ENCODE data around the gene MYH6.
"Not testable (repeated sequence)": the region's sequence is repeated elsewhere in the genome, so short reads cannot be mapped to it uniquely, and the experiment has no call there.

MYH6 gene

DNA sequence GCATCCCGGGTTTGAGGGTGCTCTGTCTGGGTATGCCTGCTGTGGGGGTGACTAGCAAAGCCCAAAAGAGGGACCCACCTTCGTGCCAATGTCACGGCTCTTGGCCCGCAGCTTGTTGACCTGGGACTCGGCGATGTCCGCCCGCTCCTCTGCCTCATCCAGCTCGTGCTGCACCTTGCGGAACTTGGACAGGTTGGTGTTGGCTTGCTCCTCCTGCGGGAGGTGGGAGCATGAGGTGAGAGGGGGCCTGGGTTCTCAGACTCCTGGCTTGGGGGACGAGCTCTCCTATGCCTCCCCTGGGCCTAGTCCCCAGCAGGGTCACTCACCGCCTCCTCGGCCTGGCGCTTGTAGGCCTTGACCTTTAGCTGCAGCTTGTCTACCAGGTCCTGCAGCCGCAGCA, 5.6 kb upstream of the MYH6 start:
- no peak for DNase-seq

- DNase-seq, result no peak
Observed at GRCh38 chr14:23411563-23412525, 3.8 kb upstream of the MYH6 start.

GRCh38 chr14:23409966-23410635, 2.0 kb upstream of the MYH6 start:
- no peak for DNase-seq

GRCh38 chr14:23409475-23409874, 1.4 kb upstream of the MYH6 start:
- DNase-seq, result no peak

DNA sequence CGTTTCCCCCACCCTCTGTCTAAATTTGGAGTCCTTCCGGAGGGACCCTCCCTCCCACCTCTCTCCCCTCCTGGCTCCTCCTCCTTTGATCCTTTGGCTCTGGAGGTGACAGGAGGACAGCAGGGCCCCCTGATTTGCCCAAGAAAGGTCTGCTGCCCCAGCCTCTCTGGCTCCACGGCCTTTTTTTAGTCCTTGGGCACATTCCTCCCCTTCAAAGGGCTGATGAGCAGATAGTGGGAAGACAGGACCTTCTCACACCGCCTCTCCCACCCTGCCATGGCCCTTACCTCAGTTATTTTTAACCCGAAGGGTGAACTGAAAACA, 196 bp upstream of the MYH6 start:
- DNase-seq, result no peak

DNA sequence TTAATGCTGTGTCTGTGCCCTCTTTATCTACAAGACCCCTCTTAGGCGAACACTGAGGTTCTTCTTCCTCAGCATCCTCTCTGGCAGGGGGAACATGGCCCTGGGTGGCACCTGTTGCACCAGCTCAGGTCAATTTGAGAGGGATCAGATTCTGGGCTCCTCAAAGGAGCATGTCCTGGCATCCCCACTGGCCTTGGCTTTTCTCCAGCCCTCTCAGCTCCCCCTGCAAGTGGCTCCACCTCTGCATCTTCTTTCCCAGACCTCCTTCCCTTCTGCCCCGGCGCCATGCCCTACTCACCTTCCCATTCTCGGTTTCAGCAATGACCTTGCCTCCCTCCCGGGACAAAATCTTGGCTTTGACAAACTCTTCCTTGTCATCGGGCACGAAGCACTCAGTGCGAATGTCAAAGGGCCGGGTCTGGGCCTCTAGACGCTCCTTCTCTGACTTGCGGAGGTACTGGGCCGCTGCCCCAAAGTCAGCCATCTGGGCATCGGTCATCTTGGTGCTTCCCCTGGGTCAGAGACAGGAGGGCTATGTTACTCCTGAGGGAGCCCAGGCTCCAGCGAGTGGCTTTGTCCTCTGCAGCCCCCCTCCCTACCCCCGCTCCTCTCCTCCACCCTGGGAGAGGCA, 1.2 kb downstream of the MYH6 start:
- DNase-seq, result no peak

GRCh38 chr14:23406244-23406643, 1.8 kb downstream of the MYH6 start:
- peak; percentile 96 for DNase-seq

DNA sequence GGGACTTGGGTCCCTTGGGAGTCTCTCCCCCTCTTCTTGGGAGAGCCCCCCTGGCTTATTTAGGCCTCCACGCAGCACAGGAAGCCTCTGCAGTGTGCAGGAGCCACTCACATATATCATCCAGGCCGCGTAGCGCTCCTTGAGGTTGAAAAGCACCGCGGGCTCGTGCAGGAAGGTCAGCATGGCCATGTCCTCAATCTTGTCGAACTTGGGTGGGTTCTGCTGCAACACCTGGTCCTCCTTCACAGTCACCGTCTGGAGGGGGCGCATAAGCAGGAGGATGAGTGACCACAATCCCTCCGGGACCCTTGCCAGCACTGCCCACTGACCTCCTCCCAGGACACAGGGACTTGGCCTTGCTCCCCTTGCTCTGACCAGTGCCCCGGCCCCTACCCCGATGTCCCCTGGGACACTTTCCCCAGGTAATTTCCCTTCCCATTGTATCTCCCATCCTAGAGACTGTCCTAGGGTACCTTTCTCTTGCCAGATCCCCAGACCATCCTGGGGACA, 2.5 kb downstream of the MYH6 start:
- DNase-seq, result no peak

DNA sequence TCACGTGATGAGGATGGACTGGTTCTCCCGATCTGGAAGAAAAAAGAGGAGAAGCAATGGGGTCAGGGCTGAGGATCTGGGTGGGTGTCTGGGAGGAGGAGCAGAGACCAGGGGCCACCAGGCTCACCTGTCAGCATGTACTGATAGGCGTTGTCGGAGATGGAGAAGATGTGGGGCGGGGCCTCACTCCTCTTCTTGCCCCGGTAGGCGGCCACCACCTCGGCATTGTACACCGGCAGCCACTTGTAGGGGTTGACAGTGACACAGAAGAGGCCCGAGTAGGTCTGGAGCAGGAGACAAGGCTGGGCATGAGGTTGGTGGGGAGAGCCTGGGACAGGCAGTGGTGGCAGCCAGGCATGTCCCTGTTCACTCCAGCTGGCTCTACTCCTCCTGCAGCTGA, 3.0 kb downstream of the MYH6 start:
- no peak for DNase-seq

DNA sequence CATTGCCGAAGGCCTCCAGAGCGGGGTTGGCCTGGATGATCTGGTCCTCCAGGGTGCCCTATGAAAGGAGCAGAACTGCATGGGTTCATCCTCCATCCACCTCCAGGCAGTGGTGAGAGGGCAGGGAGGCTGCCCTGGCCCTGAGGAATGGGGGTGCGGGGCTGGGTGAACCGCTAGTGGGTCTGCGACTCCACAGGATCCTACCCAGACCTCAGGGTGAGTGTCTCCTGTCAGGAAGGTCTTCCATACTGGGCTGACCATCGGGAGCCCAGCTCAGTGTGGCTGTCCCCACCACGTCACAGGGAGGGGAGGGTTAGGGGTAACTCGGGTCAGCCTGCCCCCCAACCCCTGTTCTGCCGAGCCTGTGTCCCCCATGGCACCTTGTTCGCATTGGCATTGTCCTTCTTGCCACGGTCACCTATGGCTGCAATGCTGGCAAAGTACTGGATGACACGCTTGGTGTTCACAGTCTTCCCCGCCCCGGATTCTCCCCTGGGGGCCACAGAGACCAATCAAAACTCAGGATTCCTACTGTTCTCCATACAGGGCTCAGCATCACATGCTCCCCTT, 3.7 kb downstream of the MYH6 start:
- no peak for DNase-seq

GRCh38 chr14:23403908-23404307, 4.2 kb downstream of the MYH6 start:
- no peak for DNase-seq

DNA sequence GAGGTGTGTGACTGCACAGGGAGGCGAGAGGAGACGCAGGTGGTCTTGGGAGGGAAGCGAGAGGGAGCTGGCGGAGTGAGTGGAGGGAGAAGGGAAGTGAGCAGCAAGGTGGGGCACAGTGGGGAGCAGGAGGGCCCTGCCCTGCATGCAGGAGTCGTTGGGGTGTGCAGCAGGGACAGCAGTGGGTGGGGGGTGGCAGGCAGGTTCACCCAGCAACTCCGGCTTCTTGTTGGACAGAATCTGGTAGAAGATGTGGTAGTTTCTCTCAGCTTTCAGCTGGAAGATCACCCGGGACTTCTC, 5.0 kb downstream of the MYH6 start:
- no peak for DNase-seq

GRCh38 chr14:23402296-23403138, 5.6 kb downstream of the MYH6 start:
- DNase-seq, result no peak

DNA sequence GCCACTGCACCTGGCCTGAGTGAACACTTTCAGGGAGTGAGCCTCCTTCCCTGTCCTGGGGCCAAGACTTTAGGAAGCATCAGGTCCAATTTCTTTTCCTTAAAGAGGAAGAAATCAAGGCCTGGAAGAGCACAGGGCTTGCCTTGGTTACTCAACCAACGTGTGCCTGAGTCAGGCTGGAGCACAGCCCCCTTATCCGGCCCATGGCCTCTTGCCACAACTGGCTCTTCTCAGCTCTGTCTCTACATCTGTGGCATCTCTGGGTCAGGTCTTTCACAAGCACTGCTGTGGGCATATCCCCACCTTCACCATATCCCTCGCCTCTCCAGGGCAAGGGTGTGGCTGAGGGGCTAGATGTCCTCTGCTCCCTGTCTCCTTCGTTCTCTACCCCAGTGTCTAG, 6.8 kb downstream of the MYH6 start:
- DNase-seq, result no peak

- DNase-seq, result not testable (repeated sequence)
Observed at GRCh38 chr14:23400496-23401149, 7.5 kb downstream of the MYH6 start.

- DNase-seq, result no peak
Observed at GRCh38 chr14:23399591-23399990, 8.5 kb downstream of the MYH6 start.

DNA sequence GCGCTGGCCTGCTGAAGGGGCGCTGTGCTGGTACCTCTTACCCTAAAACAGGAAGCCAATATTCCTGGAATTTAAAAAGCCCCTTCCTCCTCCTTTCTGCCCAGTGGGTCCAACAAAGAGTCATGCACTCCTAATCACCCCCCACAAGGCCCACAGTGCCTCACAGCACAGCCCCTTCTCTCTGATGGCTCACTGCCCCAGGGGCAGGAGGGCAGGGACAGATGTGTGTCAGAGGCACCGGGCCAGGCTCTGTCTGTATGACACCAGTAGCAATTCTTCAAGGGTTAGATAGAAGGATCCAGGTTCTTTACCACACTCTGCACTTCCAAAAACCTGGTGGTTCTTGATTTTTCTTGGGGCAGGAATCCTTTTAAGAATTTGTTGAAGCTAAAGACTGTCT, 8.9 kb downstream of the MYH6 start:
- DNase-seq, result no peak

- DNase-seq, result peak; percentile 91
Observed at GRCh38 chr14:23398348-23398747, 9.7 kb downstream of the MYH6 start.

DNA sequence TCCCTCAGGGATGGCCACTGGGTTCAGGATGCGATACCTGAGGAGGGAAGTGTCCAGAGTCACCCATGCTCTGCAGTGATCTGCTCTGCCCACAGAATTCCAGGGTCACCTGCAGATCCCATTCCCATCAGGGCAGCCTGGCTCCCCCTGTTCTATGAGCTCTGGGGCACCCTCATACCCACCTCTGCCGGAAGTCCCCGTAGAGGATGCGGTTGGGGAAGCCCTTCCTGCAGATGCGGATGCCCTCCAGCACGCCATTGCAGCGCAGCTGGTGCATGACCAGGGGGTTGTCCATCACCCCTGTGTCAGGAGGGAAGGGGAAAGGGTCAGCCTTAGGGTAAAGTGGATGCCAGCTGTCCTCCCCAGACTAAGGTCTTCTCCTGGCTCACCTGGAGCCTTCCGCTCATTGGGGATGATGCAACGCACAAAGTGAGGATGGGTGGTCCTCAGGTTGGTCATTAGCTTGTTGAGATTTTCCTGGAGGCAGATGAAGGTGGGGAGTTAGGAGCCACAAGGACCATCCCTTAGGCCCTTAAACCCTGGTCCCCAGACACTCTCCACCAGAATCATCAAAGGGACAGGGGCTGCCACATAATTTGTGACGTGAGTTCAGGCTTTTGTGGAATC, 11.2 kb downstream of the MYH6 start:
- no peak for DNase-seq

DNA sequence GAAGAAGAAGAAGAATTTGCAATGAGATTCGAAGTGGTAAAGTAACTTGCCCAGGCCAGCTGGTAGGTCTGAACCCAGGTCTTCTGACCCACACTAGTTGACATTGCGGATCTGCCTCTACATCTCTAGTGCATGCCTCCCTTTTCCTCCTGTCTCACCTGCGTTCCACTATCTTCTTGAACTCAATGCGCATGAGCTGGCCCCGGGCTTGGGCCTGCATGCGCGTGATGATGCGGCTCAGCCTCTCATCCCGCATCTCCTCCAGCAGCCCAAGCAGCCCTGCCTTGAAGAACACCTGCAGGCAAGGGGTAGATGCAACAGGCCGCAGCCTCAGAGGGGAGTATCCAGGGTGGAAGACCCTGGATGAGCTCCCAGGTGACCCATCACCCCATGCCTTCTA, 11.9 kb downstream of the MYH6 start:
- DNase-seq, result no peak

DNA sequence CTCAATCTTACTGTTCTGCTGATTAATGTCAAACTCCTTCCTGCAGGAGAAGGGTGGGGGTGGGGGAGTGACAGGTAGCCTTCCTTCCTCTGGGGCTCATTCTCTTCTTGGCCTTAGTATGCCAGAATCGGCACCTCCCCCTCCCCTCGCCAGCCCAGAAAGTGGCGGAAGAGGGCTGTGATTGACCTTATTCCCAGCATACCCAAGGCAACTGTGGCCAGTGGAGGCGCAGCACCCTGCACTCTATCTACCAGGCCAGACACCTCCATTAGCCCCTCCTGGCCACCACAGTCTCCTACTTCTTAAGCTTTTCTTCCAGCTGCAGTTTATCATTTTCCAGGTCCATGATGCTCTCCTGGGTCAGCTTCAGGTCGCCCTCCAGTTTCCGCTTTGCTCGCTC, 15.5 kb downstream of the MYH6 start:
- DNase-seq, result no peak

- not testable (repeated sequence) for DNase-seq
Observed at GRCh38 chr14:23389871-23390270, 18.2 kb downstream of the MYH6 start.

Measured in NCI-H2107 (cell line).